Sigmoid colon (tissue), 4 donors: ENCODE data around the gene MFSD2A.

ENCODE experiments used
- EP300 ChIP-seq, 4 donors: sonication (generic); formaldehyde crosslinking; IDR thresholded peaks; one replicate each; pipeline ENCODE4 v1.6.1; 2017; ENCODE audit warnings: antibody characterized with exemption in 4 of 4
- POLR2A ChIP-seq, 2 donors: fragments of 450-650 bp; IDR thresholded peaks; one replicate each; pipeline ENCODE4 v1.6.1; 2016; ENCODE audit warnings: antibody characterized with exemption in 2 of 2, mild to moderate bottlenecking in 2 of 2, moderate library complexity in 2 of 2
- POLR2AphosphoS5 ChIP-seq, 4 donors: sonication (generic); formaldehyde crosslinking; IDR thresholded peaks; one replicate each; pipeline ENCODE4 v1.6.1; 2017; ENCODE audit warnings: antibody characterized with exemption in 4 of 4
- TF ChIP-seq, protein P1 (sequence below), 4 experiments: fragments of 450-650 bp in 3 of 4; fragments of 200-600 bp in 1 of 4; IDR thresholded peaks; one replicate each; pipeline ENCODE4 v1.5.1; 2016 to 2019; ENCODE audit warnings: antibody characterized with exemption in 4 of 4, mild to moderate bottlenecking in 3 of 4, moderate library complexity in 2 of 4

DNA sequence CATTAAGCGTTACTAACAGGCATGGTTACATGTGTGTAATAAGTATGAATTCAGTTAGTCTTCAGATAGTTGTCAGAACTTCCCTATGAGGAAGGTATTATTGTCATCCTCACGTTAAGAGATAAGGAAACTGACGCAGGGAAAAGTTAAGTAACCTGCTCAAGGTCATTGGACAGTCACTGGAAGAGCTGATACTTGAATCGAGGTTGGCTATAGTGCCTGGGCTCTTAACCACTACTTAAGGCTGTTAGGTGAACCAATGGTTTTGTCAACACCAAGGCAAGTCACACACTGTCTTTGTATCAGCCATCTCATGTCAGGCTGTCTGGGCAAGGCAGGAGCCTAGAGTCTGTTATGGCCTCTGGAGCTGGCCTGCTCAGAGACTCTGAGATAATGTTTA, 16.2 kb downstream of the MFSD2A start:
- TF ChIP-seq POLR2A (IDR thresholded peaks at IDR 0.05) (no peak), POLR2AphosphoS5 (IDR thresholded peaks at IDR 0.05) (no peak), EP300 (IDR thresholded peaks at IDR 0.05) (no peak)
- TF ChIP-seq, protein P1, sequence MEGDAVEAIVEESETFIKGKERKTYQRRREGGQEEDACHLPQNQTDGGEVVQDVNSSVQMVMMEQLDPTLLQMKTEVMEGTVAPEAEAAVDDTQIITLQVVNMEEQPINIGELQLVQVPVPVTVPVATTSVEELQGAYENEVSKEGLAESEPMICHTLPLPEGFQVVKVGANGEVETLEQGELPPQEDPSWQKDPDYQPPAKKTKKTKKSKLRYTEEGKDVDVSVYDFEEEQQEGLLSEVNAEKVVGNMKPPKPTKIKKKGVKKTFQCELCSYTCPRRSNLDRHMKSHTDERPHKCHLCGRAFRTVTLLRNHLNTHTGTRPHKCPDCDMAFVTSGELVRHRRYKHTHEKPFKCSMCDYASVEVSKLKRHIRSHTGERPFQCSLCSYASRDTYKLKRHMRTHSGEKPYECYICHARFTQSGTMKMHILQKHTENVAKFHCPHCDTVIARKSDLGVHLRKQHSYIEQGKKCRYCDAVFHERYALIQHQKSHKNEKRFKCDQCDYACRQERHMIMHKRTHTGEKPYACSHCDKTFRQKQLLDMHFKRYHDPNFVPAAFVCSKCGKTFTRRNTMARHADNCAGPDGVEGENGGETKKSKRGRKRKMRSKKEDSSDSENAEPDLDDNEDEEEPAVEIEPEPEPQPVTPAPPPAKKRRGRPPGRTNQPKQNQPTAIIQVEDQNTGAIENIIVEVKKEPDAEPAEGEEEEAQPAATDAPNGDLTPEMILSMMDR (IDR thresholded peaks at IDR 0.05), result no peak
